SK-N-DZ (cell line): ENCODE measurements around the gene ATP6V1B1.
"Not testable (repeated sequence)": the region's sequence is repeated elsewhere in the genome, so short reads cannot be mapped to it uniquely, and the experiment has no call there.

Source experiments
- DNase-seq: peaks from one replicate; pipeline ENCODE4 v3.0.0-alpha.2; 2015; ENCODE audit warnings: low spot score
- small RNA-seq, 2 experiments: library from RNA; depleted of rRNA; stranded (forward); fragments of <200 nt; gene quantifications; one replicate each; pipeline ENCODE3, GENCODE V24; 2014

The ATP6V1B1 gene

DNA sequence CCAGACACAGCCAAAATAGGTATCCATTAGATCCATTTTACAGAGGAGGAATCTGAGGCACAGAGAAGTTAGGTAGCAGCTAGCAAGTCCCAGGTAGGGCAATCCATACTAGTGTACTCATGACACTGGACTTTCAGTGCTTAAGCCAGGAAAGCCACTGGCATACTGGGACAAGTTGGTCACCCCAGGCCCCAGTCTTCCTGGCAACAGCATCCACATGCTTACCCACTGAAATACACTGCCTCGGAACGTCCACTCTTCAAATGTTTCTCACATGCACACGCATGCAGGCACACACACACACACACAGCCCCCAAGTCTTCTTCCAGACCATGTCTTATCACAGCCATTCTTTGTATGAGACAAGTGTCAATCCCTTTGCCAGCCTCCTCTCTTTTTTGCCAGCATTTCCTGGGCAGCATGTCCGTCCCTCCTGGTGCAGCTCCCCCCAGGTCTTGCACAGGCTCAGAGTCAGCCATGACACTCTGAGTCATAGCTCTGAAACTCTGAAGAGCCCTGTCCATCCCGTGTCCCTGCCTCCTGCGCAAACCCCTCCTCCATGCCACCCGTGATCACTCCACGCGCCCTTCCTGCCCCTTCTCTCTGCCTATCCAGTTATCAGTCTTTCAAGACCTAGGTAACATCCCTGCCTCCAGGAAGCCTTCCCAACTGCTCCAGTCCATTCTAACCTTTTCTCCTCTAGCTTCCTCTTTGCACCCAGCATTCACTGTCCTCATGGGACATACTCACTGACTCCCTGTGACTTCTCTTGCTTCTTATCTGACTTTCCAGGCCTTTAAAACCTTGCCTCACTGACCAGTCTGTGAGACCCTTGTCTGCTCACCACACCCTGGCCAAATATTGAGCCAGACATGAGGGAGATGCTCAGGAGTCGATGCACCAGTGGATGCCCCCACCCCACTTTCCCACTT, 69.8 kb downstream of the ATP6V1B1 start:
- no peak for DNase-seq

DNA sequence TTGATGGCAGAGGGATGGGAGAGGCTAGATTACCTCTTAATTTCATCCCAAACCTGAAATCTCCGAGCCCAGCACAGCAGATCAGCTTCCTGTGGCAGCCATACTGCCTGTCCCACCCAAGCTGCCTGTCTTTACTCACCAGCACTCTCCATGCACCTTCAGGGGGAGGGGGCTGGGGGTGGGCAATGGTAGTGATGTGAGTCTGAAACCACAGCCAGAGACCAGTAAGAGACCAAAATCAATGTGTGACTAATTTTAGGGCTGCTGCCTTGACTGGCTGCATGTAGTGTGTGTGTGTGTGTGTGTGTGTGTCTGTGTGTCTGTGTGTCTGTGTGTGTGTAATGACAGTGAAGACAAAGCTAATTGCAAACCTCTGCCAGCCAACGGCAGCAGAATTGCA, 70.6 kb downstream of the ATP6V1B1 start:
- DNase-seq = no peak

DNA sequence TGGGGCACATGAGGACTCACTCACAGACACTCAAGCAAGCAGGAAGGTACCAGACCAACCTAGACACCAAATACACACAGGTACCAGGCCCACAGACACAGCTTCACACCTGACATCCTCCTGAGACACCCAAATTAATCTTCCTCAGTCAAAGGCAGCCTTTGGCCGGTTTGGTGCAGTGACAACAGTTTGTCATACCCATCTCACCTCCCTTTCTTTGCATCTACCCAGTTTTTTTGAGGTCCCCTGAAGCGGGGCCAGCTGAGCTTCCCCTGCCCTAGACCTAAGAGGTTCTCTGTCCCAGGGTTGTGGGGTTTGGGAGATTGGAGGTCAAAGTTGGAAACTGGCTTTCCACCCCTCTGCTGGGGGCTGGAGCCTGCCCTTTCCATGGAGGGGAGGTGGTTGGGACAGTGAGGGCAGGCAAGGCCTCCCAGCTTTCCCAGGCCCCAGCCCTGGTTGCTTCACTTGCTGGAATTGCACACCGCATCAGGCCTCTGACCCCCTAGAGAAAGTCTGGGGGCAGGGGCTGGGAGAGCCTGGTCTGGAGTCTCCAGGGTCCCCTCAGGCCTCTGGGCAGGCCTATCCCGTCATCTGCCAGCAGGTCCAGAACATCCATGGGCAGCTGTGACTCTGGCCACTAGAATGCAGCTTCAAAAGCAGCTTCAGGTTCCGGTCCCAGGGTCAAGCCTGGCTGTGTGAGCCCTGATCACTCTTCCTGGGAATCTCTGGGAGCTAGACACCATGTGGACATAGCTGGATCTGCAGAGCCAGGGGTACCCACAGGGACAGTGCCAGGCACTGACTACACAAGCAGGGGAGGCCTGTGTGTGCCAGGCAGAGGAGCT, 71.5 kb downstream of the ATP6V1B1 start:
- no peak for DNase-seq

DNA sequence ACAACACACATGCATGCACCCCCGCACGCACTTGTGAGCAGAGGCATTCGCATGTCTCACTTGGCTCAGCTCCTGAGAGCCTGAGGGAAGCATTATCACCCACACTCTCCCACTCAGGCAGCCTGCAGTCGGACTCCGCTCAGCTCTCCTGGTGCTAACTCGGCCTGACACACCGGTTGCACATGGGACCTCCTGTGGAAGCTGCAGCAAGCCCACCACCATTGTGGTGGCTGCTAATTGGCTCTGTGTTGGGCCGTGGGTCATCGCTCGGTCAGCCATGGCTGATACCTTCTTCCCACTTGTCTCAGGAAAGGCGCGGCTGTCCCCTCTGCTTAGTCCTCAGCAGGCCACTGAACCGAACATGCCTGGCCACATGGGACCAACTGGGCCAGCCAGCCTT, 72.6 kb downstream of the ATP6V1B1 start:
- no peak for DNase-seq

DNA sequence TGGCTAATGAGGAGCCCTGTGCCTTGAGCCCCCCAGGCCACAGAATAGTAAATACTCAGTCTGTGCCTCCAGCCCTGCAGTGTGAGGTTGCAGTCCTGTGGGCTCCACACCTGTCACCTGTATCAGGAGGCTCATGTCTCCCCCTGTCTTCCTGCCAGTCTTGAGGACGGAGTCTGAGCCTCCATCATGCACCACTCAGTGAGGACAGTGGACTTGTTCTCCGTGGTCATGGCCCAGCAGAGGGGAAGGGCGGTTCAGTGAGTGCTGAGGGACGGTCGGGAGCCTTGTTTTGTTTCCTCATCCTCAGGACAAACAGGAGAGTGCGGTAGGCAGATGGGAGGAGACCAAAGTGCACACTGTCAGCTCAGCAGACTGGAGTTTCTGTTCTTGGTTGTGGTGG, 76.1 kb downstream of the ATP6V1B1 start:
- DNase-seq = not testable (repeated sequence)

Small RNA genes within 50 kb of the gene (small RNA-seq; reads per million reads assigned to genes)
- 0 reads per million in 2 experiments for gene RF02272
- gene RN7SL160P = 0 to 0.44 reads per million in 2 experiments
